HepG2 (cell line): ENCODE measurements around the gene MGAT2. TPM values are rescaled to one million over a fixed set of nuclear protein-coding genes. Genes with fewer than 3 reads are reported as not detected.

Experiments used
- BCL6 ChIP-seq: IDR thresholded peaks from 2 replicates; pipeline ENCODE4 v1.6.1; 2016; ENCODE audit warnings: missing genetic modification reagents, missing compliant biosample characterization
- HMG20A ChIP-seq: IDR thresholded peaks from 2 replicates; pipeline ENCODE4 v1.6.1; 2016; ENCODE audit warnings: borderline replicate concordance
- HNF1A ChIP-seq, 2 experiments: sonication (generic) in 1 of 2; formaldehyde crosslinking in 1 of 2; IDR thresholded peaks; 2 replicates each; pipeline versions ENCODE4 v1.4.0 to v1.6.1; 2016 to 2020; ENCODE audit warnings: borderline replicate concordance in 1 of 2, low read depth in 1 of 2, mild to moderate bottlenecking in 1 of 2, missing genetic modification reagents in 1 of 2
- MTA1 ChIP-seq: sonication (generic); formaldehyde crosslinking; IDR thresholded peaks from 2 replicates; pipeline ENCODE4 v1.4.0; 2020; ENCODE audit warnings: missing genetic modification reagents, mild to moderate bottlenecking, borderline replicate concordance
- NCOA5 ChIP-seq: sonication (generic); formaldehyde crosslinking; IDR thresholded peaks from 2 replicates; pipeline ENCODE4 v1.4.0; 2020; ENCODE audit warnings: missing genetic modification reagents
- NFAT5 ChIP-seq: sonication (generic); formaldehyde crosslinking; IDR thresholded peaks from 2 replicates; pipeline ENCODE4 v1.4.0; 2020; ENCODE audit warnings: missing genetic modification reagents
- NPAS2 ChIP-seq: sonication (generic); formaldehyde crosslinking; IDR thresholded peaks from 2 replicates; pipeline ENCODE4 v1.8.0; 2022; ENCODE audit warnings: mild to moderate bottlenecking, missing genetic modification reagents, borderline replicate concordance
- SIX1 ChIP-seq: sonication (generic); formaldehyde crosslinking; IDR thresholded peaks from 2 replicates; pipeline ENCODE4 v1.4.0; 2020; ENCODE audit warnings: missing genetic modification reagents, borderline replicate concordance
- ZEB1 ChIP-seq: IDR thresholded peaks from 2 replicates; pipeline ENCODE4 v1.6.1; 2012; ENCODE audit warnings: mild to moderate bottlenecking, low read depth, inconsistent platforms; ENCODE audit not compliant: insufficient replicate concordance
- ZNF430 ChIP-seq: sonication (generic); formaldehyde crosslinking; IDR thresholded peaks from 2 replicates; pipeline ENCODE4 v1.9.0; 2021; ENCODE audit warnings: mild to moderate bottlenecking, missing genetic modification reagents
- ZNF782 ChIP-seq: sonication (generic); formaldehyde crosslinking; IDR thresholded peaks from 2 replicates; pipeline ENCODE4 v1.4.0; 2020; ENCODE audit warnings: missing genetic modification reagents, mild to moderate bottlenecking, borderline replicate concordance
- ZNF83 ChIP-seq: sonication (generic); formaldehyde crosslinking; IDR thresholded peaks from 2 replicates; pipeline ENCODE4 v1.4.0; 2020; ENCODE audit warnings: missing genetic modification reagents, mild to moderate bottlenecking, borderline replicate concordance
- ZZZ3 ChIP-seq: sonication (generic); formaldehyde crosslinking; IDR thresholded peaks from 2 replicates; pipeline ENCODE4 v1.4.0; 2020; ENCODE audit warnings: missing genetic modification reagents, mild to moderate bottlenecking, borderline replicate concordance
- polyA plus RNA-seq, 8 experiments: library from polyadenylated mRNA; depleted of rRNA in 3 of 8; stranded (reverse) in 7 of 8; unstranded in 1 of 8; fragments of >200 nt; fragmentation: Illumina TruSeq in 4 of 8; extraction: Trizol in 4 of 8; gene quantifications; 2 replicates each; pipeline versions ENCODE4 v1.2.1 to v1.2.3, GENCODE V29; 2011 to 2016; ENCODE audit warnings: low read depth in 4 of 8, missing spikeins in 1 of 8, mixed read lengths in 1 of 8; ENCODE audit not compliant: insufficient read depth in 1 of 8
- total RNA-seq, 5 experiments: library from RNA; depleted of rRNA; stranded (reverse); fragments of >200 nt; fragmentation: Illumina TruSeq; extraction: Trizol; gene quantifications; 2 replicates each; pipeline ENCODE4 v1.2.3, GENCODE V29; 2016; ENCODE audit warnings: low read depth in 1 of 5
- TF ChIP-seq, protein P1 (sequence below): IDR thresholded peaks from 2 replicates; pipeline ENCODE4 v1.6.1; 2016; ENCODE audit warnings: missing biosample characterization, missing genetic modification reagents, low read depth
- TF ChIP-seq, protein P2 (sequence below): sonication (generic); formaldehyde crosslinking; IDR thresholded peaks from 2 replicates; pipeline ENCODE4 v1.4.0; 2020; ENCODE audit warnings: missing genetic modification reagents

MGAT2 gene
- total and polyA plus RNA-seq, 2 of the 13 experiments (the other 11 are each of a cell fraction or from before 2014, with no cell fraction given): 12.9 to 51.9 TPM

- TF ChIP-seq, protein P1, sequence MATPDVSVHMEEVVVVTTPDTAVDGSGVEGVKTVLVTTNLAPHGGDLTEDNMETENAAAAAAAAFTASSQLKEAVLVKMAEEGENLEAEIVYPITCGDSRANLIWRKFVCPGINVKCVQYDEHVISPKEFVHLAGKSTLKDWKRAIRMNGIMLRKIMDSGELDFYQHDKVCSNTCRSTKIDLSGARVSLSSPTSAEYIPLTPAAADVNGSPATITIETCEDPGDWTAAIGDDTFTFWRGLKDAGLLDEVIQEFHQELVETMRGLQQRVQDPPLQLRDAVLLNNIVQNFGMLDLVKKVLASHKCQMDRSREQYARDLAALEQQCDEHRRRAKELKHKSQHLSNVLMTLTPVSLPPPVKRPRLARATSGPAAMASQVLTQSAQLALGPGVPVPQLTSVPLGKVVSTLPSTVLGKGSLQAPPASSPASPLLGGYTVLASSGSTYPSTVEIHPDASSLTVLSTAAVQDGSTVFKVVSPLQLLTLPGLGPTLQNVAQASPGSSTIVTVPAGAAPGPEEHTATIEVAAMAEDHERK: no peak
- TF ChIP-seq ZNF430 (CRISPR knock-in tag) (no peak), ZNF83 (CRISPR knock-in tag) (no peak), NPAS2 (CRISPR knock-in tag) (no peak), NCOA5 (CRISPR knock-in tag) (no peak), ZEB1 (peak; percentile 19), SIX1 (CRISPR knock-in tag) (no peak), HMG20A (CRISPR knock-in tag) (no peak), MTA1 (CRISPR knock-in tag) (no peak), HNF1A (IDR thresholded peaks at IDR 0.05; ENCODE audit: low read depth) (0 out of 2 replicates have a peak, but pooled peaks have one; percentile 27), HNF1A (CRISPR knock-in tag; IDR thresholded peaks at IDR 0.05; ENCODE audit: borderline replicate concordance) (no peak), NFAT5 (no peak), BCL6 (CRISPR knock-in tag) (no peak), ZZZ3 (CRISPR knock-in tag) (no peak), ZNF782 (CRISPR knock-in tag) (no peak)
- TF ChIP-seq, protein P2, sequence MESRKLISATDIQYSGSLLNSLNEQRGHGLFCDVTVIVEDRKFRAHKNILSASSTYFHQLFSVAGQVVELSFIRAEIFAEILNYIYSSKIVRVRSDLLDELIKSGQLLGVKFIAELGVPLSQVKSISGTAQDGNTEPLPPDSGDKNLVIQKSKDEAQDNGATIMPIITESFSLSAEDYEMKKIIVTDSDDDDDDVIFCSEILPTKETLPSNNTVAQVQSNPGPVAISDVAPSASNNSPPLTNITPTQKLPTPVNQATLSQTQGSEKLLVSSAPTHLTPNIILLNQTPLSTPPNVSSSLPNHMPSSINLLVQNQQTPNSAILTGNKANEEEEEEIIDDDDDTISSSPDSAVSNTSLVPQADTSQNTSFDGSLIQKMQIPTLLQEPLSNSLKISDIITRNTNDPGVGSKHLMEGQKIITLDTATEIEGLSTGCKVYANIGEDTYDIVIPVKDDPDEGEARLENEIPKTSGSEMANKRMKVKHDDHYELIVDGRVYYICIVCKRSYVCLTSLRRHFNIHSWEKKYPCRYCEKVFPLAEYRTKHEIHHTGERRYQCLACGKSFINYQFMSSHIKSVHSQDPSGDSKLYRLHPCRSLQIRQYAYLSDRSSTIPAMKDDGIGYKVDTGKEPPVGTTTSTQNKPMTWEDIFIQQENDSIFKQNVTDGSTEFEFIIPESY: no peak
These were observed 33.7 kb upstream of the MGAT2 start (continued) for GRCh38 chr14:49586673-49587460.
